ES-I3 (cell line): ENCODE data around the gene MARK4.
"Not testable (repeated sequence)": the region's sequence is repeated elsewhere in the genome, so short reads cannot be mapped to it uniquely, and the experiment has no call there.

Experiments
- H3K36me3 ChIP-seq: 2 replicates; pipeline ENCODE4 v1.6.1; 2013; ENCODE audit warnings: mild to moderate bottlenecking, low read length, control low read depth, moderate library complexity; ENCODE audit not compliant: insufficient read depth
- H3K4me1 ChIP-seq: 2 replicates; pipeline ENCODE4 v1.6.1; 2013; ENCODE audit warnings: mild to moderate bottlenecking, control low read depth, low read length; ENCODE audit not compliant: insufficient read depth
- H3K9ac ChIP-seq: 2 replicates; pipeline ENCODE4 v1.6.1; 2013; ENCODE audit warnings: low read depth, mild to moderate bottlenecking, low read length, moderate library complexity
- H3K9me3 ChIP-seq: 2 replicates; pipeline ENCODE4 v1.6.1; 2013; ENCODE audit warnings: mild to moderate bottlenecking, low read length, moderate library complexity; ENCODE audit not compliant: control insufficient read depth, insufficient read depth

MARK4 gene

GRCh38 chr19:45250216-45250831 is 747 bp upstream of the MARK4 start:
- H3K9ac ChIP-seq: peak overlapping the region; percentile 54; the same call in 1 of the 2 replicates
- no peaks in the 10 kb centered on the region for H3K9me3 ChIP-seq
- peaks cover under 1% of the 10 kb centered on the region; the same call in 1 of the 2 replicates for H3K4me1 ChIP-seq
- H3K36me3 ChIP-seq: no peaks in the 10 kb centered on the region

GRCh38 chr19:45251452-45252354 is 632 bp downstream of the MARK4 start:
- peak overlapping the region; percentile 73 for H3K9ac ChIP-seq
- no peaks in the 10 kb centered on the region for H3K36me3 ChIP-seq
- no peaks in the 10 kb centered on the region for H3K9me3 ChIP-seq
- H3K4me1 ChIP-seq: no peaks in the 10 kb centered on the region

GRCh38 chr19:45253396-45254027 is 2.4 kb downstream of the MARK4 start:
- no peaks in the 10 kb centered on the region for H3K36me3 ChIP-seq
- H3K9ac ChIP-seq: no peak overlapping the region
- H3K4me1 ChIP-seq: no peaks in the 10 kb centered on the region
- no peaks in the 10 kb centered on the region for H3K9me3 ChIP-seq

GRCh38 chr19:45254044-45254531 is 3.0 kb downstream of the MARK4 start:
- Histone ChIP-seq H3K4me1 (no peaks in the 10 kb centered on the region), H3K9me3 (no peaks in the 10 kb centered on the region), H3K36me3 (no peaks in the 10 kb centered on the region), H3K9ac (no peak overlapping the region)

- Histone ChIP-seq H3K9ac (no peak overlapping the region), H3K4me1 (no peaks in the 10 kb centered on the region), H3K9me3 (no peaks in the 10 kb centered on the region), H3K36me3 (no peaks in the 10 kb centered on the region)
Measured at GRCh38 chr19:45255611-45256157, 4.6 kb downstream of the MARK4 start.

- no peaks in the 10 kb centered on the region for H3K9me3 ChIP-seq
- H3K4me1 ChIP-seq: no peaks in the 10 kb centered on the region
- H3K9ac ChIP-seq: no peak overlapping the region
- H3K36me3 ChIP-seq: no peaks in the 10 kb centered on the region; the same call in 1 of the 2 replicates
Measured at GRCh38 chr19:45256836-45257235, 5.8 kb downstream of the MARK4 start.

- no peaks in the 10 kb centered on the region for H3K9me3 ChIP-seq
- no peaks in the 10 kb centered on the region; the same call in 1 of the 2 replicates for H3K36me3 ChIP-seq
- H3K9ac ChIP-seq: no peak overlapping the region
- H3K4me1 ChIP-seq: no peaks in the 10 kb centered on the region
Measured at GRCh38 chr19:45258862-45259261, 7.8 kb downstream of the MARK4 start.

DNA sequence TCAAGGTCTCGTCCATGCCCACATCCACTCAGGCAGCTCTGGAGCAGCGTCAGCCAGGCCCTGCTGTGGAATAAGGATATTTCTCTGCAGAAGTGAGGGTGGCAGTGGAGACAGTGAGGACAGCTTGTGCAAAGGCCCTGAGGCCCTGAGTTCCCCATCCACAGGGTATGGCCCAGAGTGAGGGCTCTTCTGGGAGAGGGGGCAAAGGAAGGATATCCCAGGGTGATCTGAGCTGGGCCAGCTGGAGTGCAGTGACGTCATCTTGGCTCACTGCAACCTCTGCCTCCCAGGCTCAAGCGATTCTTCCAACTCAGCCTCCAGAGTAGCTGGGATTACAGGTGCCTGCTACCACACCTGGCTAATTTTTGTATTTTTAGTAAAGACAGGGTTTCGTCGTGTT is 11.5 kb downstream of the MARK4 start:
- Histone ChIP-seq H3K9me3 (no peaks in the 10 kb centered on the region), H3K9ac (no peak overlapping the region), H3K36me3 (peaks cover 2% of the 10 kb centered on the region), H3K4me1 (no peaks in the 10 kb centered on the region)

GRCh38 chr19:45263013-45263412 is 11.9 kb downstream of the MARK4 start:
- Histone ChIP-seq H3K36me3 (peaks cover 2% of the 10 kb centered on the region), H3K9me3 (no peaks in the 10 kb centered on the region), H3K4me1 (no peaks in the 10 kb centered on the region), H3K9ac (no peak overlapping the region)

DNA sequence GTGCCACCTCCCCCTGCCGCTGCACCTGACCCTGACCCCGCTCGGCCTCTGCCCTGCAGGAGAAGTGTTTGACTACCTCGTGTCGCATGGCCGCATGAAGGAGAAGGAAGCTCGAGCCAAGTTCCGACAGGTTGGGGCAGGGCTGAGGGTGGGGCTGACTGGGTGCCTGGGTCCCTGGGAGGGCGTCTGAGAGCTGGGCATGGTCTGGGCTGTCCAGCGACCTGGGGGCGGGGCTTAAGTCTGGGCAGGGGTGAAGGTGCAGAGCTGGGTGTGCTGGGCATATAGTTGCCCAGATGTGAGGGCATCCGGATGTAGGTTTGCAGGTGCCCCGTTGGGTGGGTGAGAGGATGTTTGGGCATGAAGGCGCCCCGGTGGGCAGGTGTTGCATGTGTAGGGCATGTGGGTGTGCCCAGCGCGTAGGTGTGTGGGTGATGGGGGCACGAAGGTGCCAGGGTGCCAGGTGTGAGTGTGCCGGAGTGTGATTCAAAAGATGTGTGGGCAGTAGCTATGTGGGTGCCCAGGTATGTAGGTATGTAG is 13.8 kb downstream of the MARK4 start:
- Histone ChIP-seq H3K9me3 (no peaks in the 10 kb centered on the region), H3K9ac (no peak overlapping the region), H3K4me1 (no peaks in the 10 kb centered on the region), H3K36me3 (peaks cover 2% of the 10 kb centered on the region)

GRCh38 chr19:45265375-45265774 is 14.3 kb downstream of the MARK4 start:
- H3K9me3 ChIP-seq: no peaks in the 10 kb centered on the region
- H3K4me1 ChIP-seq: no peaks in the 10 kb centered on the region
- no peak overlapping the region for H3K9ac ChIP-seq
- H3K36me3 ChIP-seq: peaks cover 2% of the 10 kb centered on the region

GRCh38 chr19:45267296-45267695 is 16.2 kb downstream of the MARK4 start:
- H3K36me3 ChIP-seq: peaks cover 2% of the 10 kb centered on the region; the same call in 1 of the 2 replicates
- no peaks in the 10 kb centered on the region for H3K4me1 ChIP-seq
- no peak overlapping the region for H3K9ac ChIP-seq
- no peaks in the 10 kb centered on the region for H3K9me3 ChIP-seq

DNA sequence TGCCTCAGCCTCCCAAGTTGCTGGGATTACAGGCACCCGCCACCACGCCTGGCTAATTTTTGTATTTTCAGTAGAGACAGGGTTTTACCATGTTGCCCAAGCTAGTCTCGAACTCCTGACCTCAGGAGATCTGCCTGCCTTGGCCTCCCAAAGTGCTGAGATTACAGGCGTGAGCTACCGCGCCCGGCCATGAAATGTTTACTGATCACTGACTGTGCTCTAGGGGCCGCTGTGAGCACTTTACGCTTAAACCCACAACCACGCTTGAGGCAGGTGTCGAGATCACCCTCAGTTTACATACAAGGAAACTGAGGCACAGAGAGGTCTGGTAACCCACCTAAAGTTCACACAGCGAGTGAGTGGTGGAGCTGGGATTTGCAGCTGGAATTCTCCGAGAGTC is 18.9 kb downstream of the MARK4 start:
- not testable (repeated sequence) for H3K4me1 ChIP-seq, H3K9ac ChIP-seq, H3K9me3 ChIP-seq, H3K36me3 ChIP-seq

GRCh38 chr19:45271098-45271734 is 20.1 kb downstream of the MARK4 start:
- Histone ChIP-seq H3K9me3 (no peaks in the 10 kb centered on the region), H3K4me1 (no peaks in the 10 kb centered on the region), H3K9ac (no peak overlapping the region), H3K36me3 (no peaks in the 10 kb centered on the region; the same call in none of the 2 replicates)
